K562 (cell line): ENCODE data around the gene SPAG17. TPM values are rescaled to one million over a fixed set of nuclear protein-coding genes. Genes with fewer than 3 reads are reported as not detected.

Source experiments
- DACH1 ChIP-seq: fragments of 450-650 bp; IDR thresholded peaks from 2 replicates; pipeline ENCODE4 v1.6.1; 2018; ENCODE audit not compliant: partially characterized antibody
- EGR1 ChIP-seq: fragments of 450-650 bp; conservative IDR thresholded peaks from 2 replicates; pipeline ENCODE4 v1.6.1; 2017; ENCODE audit warnings: mild to moderate bottlenecking
- ERF ChIP-seq: fragments of 450-650 bp; formaldehyde crosslinking; IDR thresholded peaks from 2 replicates; pipeline ENCODE4 v1.4.0; 2020; ENCODE audit warnings: mild to moderate bottlenecking, mixed read lengths
- FOXK1 ChIP-seq: sonication (generic); formaldehyde crosslinking; IDR thresholded peaks from 2 replicates; pipeline ENCODE4 v1.8.0; 2022; ENCODE audit warnings: missing genetic modification reagents, mild to moderate bottlenecking, borderline replicate concordance
- KLF16 ChIP-seq: IDR thresholded peaks from 2 replicates; pipeline ENCODE4 v1.6.1; 2016; ENCODE audit warnings: antibody characterized with exemption
- NFXL1 ChIP-seq: fragments of 450-650 bp; formaldehyde crosslinking; IDR thresholded peaks from 2 replicates; pipeline ENCODE4 v1.4.0; 2021; ENCODE audit warnings: mild to moderate bottlenecking
- POLR2G ChIP-seq: fragments of 200-400 bp; formaldehyde crosslinking; IDR thresholded peaks from 2 replicates; pipeline ENCODE4 v1.6.1; 2017; ENCODE audit warnings: low read depth, mild to moderate bottlenecking, antibody characterized with exemption, low read length, moderate library complexity
- RBM22 ChIP-seq: fragments of 200-400 bp; formaldehyde crosslinking; IDR thresholded peaks from 2 replicates; pipeline ENCODE4 v1.6.1; 2018; ENCODE audit warnings: low read length, low read depth; ENCODE audit not compliant: poor library complexity, severe bottlenecking
- TCF3 ChIP-seq: sonication (generic); formaldehyde crosslinking; IDR thresholded peaks from 2 replicates; pipeline ENCODE4 v1.4.0; 2020; ENCODE audit warnings: mild to moderate bottlenecking, missing genetic modification reagents
- TOE1 ChIP-seq, 2 experiments: fragments of 450-650 bp in 1 of 2; sonication (generic) in 1 of 2; formaldehyde crosslinking in 1 of 2; IDR thresholded peaks; 2 replicates each; pipeline versions ENCODE4 v1.7.1 to v1.8.0; 2016 to 2022; ENCODE audit warnings: borderline replicate concordance in 2 of 2, mild to moderate bottlenecking in 2 of 2, antibody characterized with exemption in 1 of 2, inconsistent platforms in 1 of 2, low read depth in 1 of 2, missing genetic modification reagents in 1 of 2, moderate library complexity in 1 of 2
- UBTF ChIP-seq, 2 experiments: IDR thresholded peaks; 2 replicates each; pipeline ENCODE4 v1.6.1; 2012; ENCODE audit warnings: improper control_type of control experiment in 2 of 2, low read depth in 2 of 2, low read length in 2 of 2, borderline replicate concordance in 1 of 2
- USF1 ChIP-seq: sonication (generic); formaldehyde crosslinking; IDR thresholded peaks from 2 replicates; pipeline ENCODE4 v1.9.0; 2022; ENCODE audit warnings: mild to moderate bottlenecking, missing genetic modification reagents
- XRCC5 ChIP-seq: fragments of 200-400 bp; formaldehyde crosslinking; IDR thresholded peaks from 2 replicates; pipeline ENCODE4 v1.6.1; 2017; ENCODE audit warnings: low read depth, mild to moderate bottlenecking, low read length
- ZBED1 ChIP-seq: IDR thresholded peaks from 2 replicates; pipeline ENCODE4 v1.6.1; 2014
- ZNF224 ChIP-seq: sonication (generic); formaldehyde crosslinking; IDR thresholded peaks from 2 replicates; pipeline ENCODE4 v1.8.0; 2022; ENCODE audit warnings: mild to moderate bottlenecking, missing genetic modification reagents
- ZNF518B ChIP-seq: fragments of 250-450 bp; sonication (Bioruptor Pico); IDR thresholded peaks from 2 replicates; pipeline ENCODE4 v1.5.0; 2021; ENCODE audit warnings: mild to moderate bottlenecking, moderate library complexity
- ZNF740 ChIP-seq, 3 experiments: fragments of 200-800 bp in 1 of 3; sonication (Bioruptor generic) in 1 of 3; sonication (generic) in 1 of 3; formaldehyde crosslinking in 1 of 3; IDR thresholded peaks; 2 replicates each; pipeline versions ENCODE4 v1.6.1 to v1.8.0; 2016 to 2022; ENCODE audit warnings: mild to moderate bottlenecking in 2 of 3, missing compliant biosample characterization in 2 of 3, missing genetic modification characterization in 2 of 3, missing genetic modification reagents in 1 of 3
- ZNF76 ChIP-seq: fragments of 250-450 bp; sonication (Bioruptor Pico); IDR thresholded peaks from 2 replicates; pipeline ENCODE4 v1.4.0; 2020; ENCODE audit warnings: mild to moderate bottlenecking, moderate library complexity, borderline replicate concordance
- polyA plus RNA-seq, 8 experiments: library from polyadenylated mRNA; depleted of rRNA in 4 of 8; stranded (reverse) in 5 of 8; unstranded in 3 of 8; fragments of >200 nt; fragmentation: Nextera tagmentation in 2 of 8; fragmentation: Illumina TruSeq in 1 of 8; extraction: Ambion mirVana in 2 of 8; extraction: Trizol in 1 of 8; gene quantifications; 2 replicates each; pipeline versions ENCODE4 v1.2.1 to v1.2.3, GENCODE V29; 2011 to 2014; ENCODE audit warnings: inconsistent platforms in 1 of 8, missing spikeins in 1 of 8
- total RNA-seq, 7 experiments: library from RNA; depleted of rRNA in 6 of 7; stranded (reverse); fragments of >200 nt in 6 of 7; fragmentation: Illumina TruSeq in 2 of 7; extraction: Trizol in 2 of 7; gene quantifications; 2 replicates each; pipeline versions ENCODE4 v1.2.1 to v1.2.3, GENCODE V29; 2011 to 2021; ENCODE audit warnings: low replicate concordance in 1 of 7

The SPAG17 gene
- total and polyA plus RNA-seq, 9 of the 15 experiments (the other 6 are each of a cell fraction or from before 2014, with no cell fraction given): 0.07 to 2.1 (median 1.5) TPM

GRCh38 chr1:118185084-118185832 lies at the start of gene SPAG17 (continued):
- TF ChIP-seq FOXK1 (no peak), ZBED1 (0 out of 2 replicates have a peak, but pooled peaks have one; percentile 32), DACH1 (peak; percentile 64), ZNF518B (CRISPR knock-in tag) (no peak), UBTF (IDR thresholded peaks at IDR 0.05; ENCODE audit: borderline replicate concordance in 1 of 2, low read depth in 2 of 2, low read length in 2 of 2) (no peak), NFXL1 (CRISPR knock-in tag) (no peak), ERF (CRISPR knock-in tag) (0 out of 2 replicates have a peak, but pooled peaks have one; percentile 39), EGR1 (0 out of 2 replicates have a peak, but pooled peaks have one; percentile 12), KLF16 (peak; percentile 42; the same call in 1 of the 2 replicates), XRCC5 (no peak; the same call in 1 of the 2 replicates), TCF3 (CRISPR knock-in tag) (peak; percentile 57), USF1 (CRISPR knock-in tag) (no peak), POLR2G (peak; percentile 44), ZNF76 (0 out of 2 replicates have a peak, but pooled peaks have one; percentile 54), TOE1 (IDR thresholded peaks at IDR 0.05; ENCODE audit: borderline replicate concordance) (peak; percentile 74; the same call in 1 of the 2 replicates), TOE1 (CRISPR knock-in tag; IDR thresholded peaks at IDR 0.05; ENCODE audit: borderline replicate concordance, low read depth) (no peak), ZNF224 (CRISPR knock-in tag) (no peak), RBM22 (peak; percentile 71), ZNF740 (CRISPR knock-in tag; IDR thresholded peaks at IDR 0.05) (no peak), ZNF740 (tag; IDR thresholded peaks at IDR 0.05) (no peak)
